OCI-LY1 (cell line): ENCODE results near the gene LY6G5C.

Experiments used
- CTCF ChIP-seq: fragments of 200-600 bp; sonication (generic), shearing (Covaris generic); IDR thresholded peaks from 2 replicates; pipeline ENCODE4 v1.5.1; 2017; ENCODE audit warnings: mild to moderate bottlenecking, antibody characterized with exemption, low read length, moderate library complexity, mixed read lengths
- EZH2 ChIP-seq: fragments of 200-600 bp; sonication (generic), shearing (Covaris generic); IDR thresholded peaks from 2 replicates; pipeline ENCODE4 v1.8.0; 2017; ENCODE audit warnings: borderline replicate concordance, mixed run types, mild to moderate bottlenecking, antibody characterized with exemption, low read length, moderate library complexity, mixed read lengths

GRCh38 chr6:31727034-31727716 lies 46.3 kb upstream of the LY6G5C start:
- TF ChIP-seq CTCF, result no peak
- no peak for TF ChIP-seq EZH2
